Measurements from ENCODE around the gene TSHZ2. TPM values are rescaled to one million over a fixed set of nuclear protein-coding genes. Genes with fewer than 3 reads are reported as not detected.

Gene TSHZ2
- polyA plus RNA-seq, 1 donor = 10.7 TPM

GRCh38 chr20:53072923-53073579, 100.9 kb downstream of the TSHZ2 start:
- H3K27ac ChIP-seq (ENCODE audit: low read length) = no peak overlapping the region
- 88% methylated on average over 1 of the region's 1 CpG for WGBS (ENCODE audit: insufficient coverage, low lambda C conversion rate)
- H3K4me1 ChIP-seq (ENCODE audit: control insufficient read depth, insufficient read depth, low read length) = no peaks in the 10 kb centered on the region
- DNase-seq = no peak
- H3K36me3 ChIP-seq (ENCODE audit: control insufficient read depth, insufficient read depth, low read length) = no peaks in the 10 kb centered on the region
- H3K4me3 ChIP-seq (ENCODE audit: low read length) = no peak overlapping the region
- no peaks in the 10 kb centered on the region for H3K9me3 ChIP-seq (ENCODE audit: control insufficient read depth, low read depth, low read length)
- no peaks in the 10 kb centered on the region for H3K27me3 ChIP-seq (ENCODE audit: control insufficient read depth, insufficient read depth, low read length)

GRCh38 chr20:53073636-53074415, 101.7 kb downstream of the TSHZ2 start:
- no peaks in the 10 kb centered on the region for H3K9me3 ChIP-seq (ENCODE audit: control insufficient read depth, low read depth, low read length)
- WGBS (ENCODE audit: insufficient coverage, low lambda C conversion rate) = 82% methylated on average over 3 of the region's 4 CpGs
- no peak overlapping the region for H3K27ac ChIP-seq (ENCODE audit: low read length)
- H3K36me3 ChIP-seq (ENCODE audit: control insufficient read depth, insufficient read depth, low read length) = no peaks in the 10 kb centered on the region
- H3K27me3 ChIP-seq (ENCODE audit: control insufficient read depth, insufficient read depth, low read length) = no peaks in the 10 kb centered on the region
- no peak overlapping the region for H3K4me3 ChIP-seq (ENCODE audit: low read length)
- no peak for DNase-seq
- H3K4me1 ChIP-seq (ENCODE audit: control insufficient read depth, insufficient read depth, low read length) = no peaks in the 10 kb centered on the region

DNA sequence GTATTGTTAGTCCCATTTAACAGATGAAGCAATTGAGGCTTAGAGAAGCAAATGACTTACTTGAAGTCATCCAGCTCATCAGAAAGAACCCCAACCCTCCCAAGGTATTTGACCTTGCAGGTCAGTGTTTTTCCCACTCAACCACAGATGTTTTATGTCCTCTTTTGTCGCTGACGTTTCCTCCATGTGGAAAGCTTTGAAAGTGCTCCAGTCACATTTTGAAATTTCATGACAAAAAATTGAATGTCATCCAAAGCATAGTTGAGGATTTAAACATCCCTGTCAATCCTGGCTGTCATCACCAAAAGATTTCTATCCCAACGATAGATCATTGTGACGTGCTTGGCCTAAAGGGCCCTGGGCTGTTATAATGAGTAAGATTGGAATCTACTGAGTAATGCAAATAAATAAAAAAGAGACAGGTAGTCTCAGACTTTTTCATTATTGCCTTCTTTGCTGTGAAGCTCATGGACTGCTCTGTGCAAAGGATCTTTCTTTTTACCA, 102.7 kb downstream of the TSHZ2 start:
- 76% methylated on average over 3 of the region's 4 CpGs for WGBS (ENCODE audit: insufficient coverage, low lambda C conversion rate)
- Histone ChIP-seq H3K36me3 (ENCODE audit: control insufficient read depth, insufficient read depth, low read length) (no peaks in the 10 kb centered on the region), H3K4me1 (ENCODE audit: control insufficient read depth, insufficient read depth, low read length) (no peaks in the 10 kb centered on the region), H3K27me3 (ENCODE audit: control insufficient read depth, insufficient read depth, low read length) (no peaks in the 10 kb centered on the region), H3K27ac (ENCODE audit: low read length) (no peak overlapping the region), H3K9me3 (ENCODE audit: control insufficient read depth, low read depth, low read length) (no peaks in the 10 kb centered on the region), H3K4me3 (ENCODE audit: low read length) (no peak overlapping the region)
- no peak for DNase-seq

DNA sequence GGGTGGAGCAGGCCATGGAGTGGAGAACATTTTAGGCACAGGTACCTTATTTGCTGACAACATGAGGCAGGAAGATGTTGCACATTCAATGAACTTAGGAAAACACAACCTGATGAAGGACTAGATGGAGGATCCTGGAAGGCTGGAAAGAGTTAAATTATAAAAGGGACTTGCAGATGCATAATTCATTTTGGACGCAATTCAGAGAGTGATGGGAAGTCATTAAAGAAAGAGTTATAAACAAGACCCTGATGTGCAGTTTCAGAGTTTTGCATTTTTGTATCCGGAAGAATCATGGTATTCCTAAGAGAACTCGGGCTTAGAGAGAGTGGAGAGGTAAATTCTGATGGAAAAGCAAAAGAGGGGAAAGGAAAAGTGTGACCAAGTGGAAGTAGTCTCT, 104.5 kb downstream of the TSHZ2 start:
- 92% methylated on average over 2 of the region's 3 CpGs for WGBS (ENCODE audit: insufficient coverage, low lambda C conversion rate)
- Histone ChIP-seq H3K4me3 (ENCODE audit: low read length) (no peak overlapping the region), H3K27ac (ENCODE audit: low read length) (no peak overlapping the region), H3K27me3 (ENCODE audit: control insufficient read depth, insufficient read depth, low read length) (no peaks in the 10 kb centered on the region), H3K4me1 (ENCODE audit: control insufficient read depth, insufficient read depth, low read length) (no peaks in the 10 kb centered on the region), H3K36me3 (ENCODE audit: control insufficient read depth, insufficient read depth, low read length) (no peaks in the 10 kb centered on the region), H3K9me3 (ENCODE audit: control insufficient read depth, low read depth, low read length) (no peaks in the 10 kb centered on the region)
- no peak for DNase-seq

GRCh38 chr20:53077373-53078205, 105.4 kb downstream of the TSHZ2 start:
- Histone ChIP-seq H3K27me3 (ENCODE audit: control insufficient read depth, insufficient read depth, low read length) (no peaks in the 10 kb centered on the region), H3K27ac (ENCODE audit: low read length) (no peak overlapping the region), H3K4me3 (ENCODE audit: low read length) (no peak overlapping the region), H3K9me3 (ENCODE audit: control insufficient read depth, low read depth, low read length) (no peaks in the 10 kb centered on the region), H3K36me3 (ENCODE audit: control insufficient read depth, insufficient read depth, low read length) (no peaks in the 10 kb centered on the region), H3K4me1 (ENCODE audit: control insufficient read depth, insufficient read depth, low read length) (no peaks in the 10 kb centered on the region)
- 57% methylated on average over 4 of the region's 8 CpGs for WGBS (ENCODE audit: insufficient coverage, low lambda C conversion rate)
- DNase-seq = no peak

GRCh38 chr20:53078761-53079160, 106.6 kb downstream of the TSHZ2 start:
- Histone ChIP-seq H3K4me1 (ENCODE audit: control insufficient read depth, insufficient read depth, low read length) (no peaks in the 10 kb centered on the region), H3K9me3 (ENCODE audit: control insufficient read depth, low read depth, low read length) (no peaks in the 10 kb centered on the region), H3K36me3 (ENCODE audit: control insufficient read depth, insufficient read depth, low read length) (no peaks in the 10 kb centered on the region), H3K4me3 (ENCODE audit: low read length) (no peak overlapping the region), H3K27me3 (ENCODE audit: control insufficient read depth, insufficient read depth, low read length) (no peaks in the 10 kb centered on the region), H3K27ac (ENCODE audit: low read length) (no peak overlapping the region)
- WGBS (ENCODE audit: insufficient coverage, low lambda C conversion rate) = 77% methylated on average over 3 of the region's 4 CpGs
- DNase-seq = no peak

GRCh38 chr20:53079261-53079691, 107.1 kb downstream of the TSHZ2 start:
- Histone ChIP-seq H3K27ac (ENCODE audit: low read length) (no peak overlapping the region), H3K36me3 (ENCODE audit: control insufficient read depth, insufficient read depth, low read length) (no peaks in the 10 kb centered on the region), H3K27me3 (ENCODE audit: control insufficient read depth, insufficient read depth, low read length) (no peaks in the 10 kb centered on the region), H3K9me3 (ENCODE audit: control insufficient read depth, low read depth, low read length) (no peaks in the 10 kb centered on the region), H3K4me3 (ENCODE audit: low read length) (no peak overlapping the region), H3K4me1 (ENCODE audit: control insufficient read depth, insufficient read depth, low read length) (no peaks in the 10 kb centered on the region)
- WGBS (ENCODE audit: insufficient coverage, low lambda C conversion rate) = no CpG with 5 or more reads among the region's 6 CpGs
- no peak for DNase-seq

DNA sequence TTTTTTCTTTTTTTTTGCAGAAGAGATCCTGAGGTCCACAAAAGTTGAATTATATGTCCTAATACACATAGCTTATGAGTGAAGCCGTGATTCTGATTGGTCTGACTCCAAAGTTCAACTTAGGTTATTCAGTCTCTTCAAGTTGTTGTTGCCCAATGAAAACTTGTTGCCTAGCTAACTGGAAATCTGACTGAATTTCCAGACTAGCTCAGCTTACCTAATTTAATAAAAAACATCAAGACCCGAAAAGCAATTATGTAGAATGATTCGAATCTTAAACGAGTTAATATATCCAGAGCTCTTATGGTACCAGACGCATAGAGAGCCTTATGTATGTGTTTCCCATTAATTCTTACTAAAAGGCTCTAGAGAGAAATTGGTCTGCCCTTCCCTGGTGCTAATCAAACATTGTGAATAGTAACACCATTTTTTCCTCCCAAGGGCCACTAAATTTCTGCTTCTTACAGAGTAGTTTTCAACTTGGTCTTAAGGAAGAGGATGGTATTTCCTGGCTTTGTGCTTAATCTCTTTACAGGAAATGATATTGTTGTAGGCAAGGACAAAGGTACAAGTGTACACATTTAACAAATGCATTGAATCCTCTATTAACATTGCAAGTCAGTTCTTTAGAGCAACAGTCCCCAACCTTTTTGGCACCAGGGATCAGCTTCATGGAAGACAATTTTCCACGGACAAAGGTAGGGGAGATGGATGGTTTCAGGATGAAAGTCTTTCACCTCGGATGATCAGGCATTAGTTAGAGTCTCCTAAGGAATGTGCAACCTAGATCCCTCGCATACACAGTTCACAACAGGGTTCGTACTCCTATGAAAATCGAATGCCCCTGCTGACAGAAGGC, 107.9 kb downstream of the TSHZ2 start:
- DNase-seq = no peak
- H3K4me3 ChIP-seq (ENCODE audit: low read length) = no peak overlapping the region
- no peaks in the 10 kb centered on the region for H3K9me3 ChIP-seq (ENCODE audit: control insufficient read depth, low read depth, low read length)
- WGBS (ENCODE audit: insufficient coverage, low lambda C conversion rate) = 100% methylated on average over 3 of the region's 10 CpGs
- no peaks in the 10 kb centered on the region for H3K4me1 ChIP-seq (ENCODE audit: control insufficient read depth, insufficient read depth, low read length)
- H3K36me3 ChIP-seq (ENCODE audit: control insufficient read depth, insufficient read depth, low read length) = no peaks in the 10 kb centered on the region
- H3K27ac ChIP-seq (ENCODE audit: low read length) = no peak overlapping the region
- no peaks in the 10 kb centered on the region for H3K27me3 ChIP-seq (ENCODE audit: control insufficient read depth, insufficient read depth, low read length)

DNA sequence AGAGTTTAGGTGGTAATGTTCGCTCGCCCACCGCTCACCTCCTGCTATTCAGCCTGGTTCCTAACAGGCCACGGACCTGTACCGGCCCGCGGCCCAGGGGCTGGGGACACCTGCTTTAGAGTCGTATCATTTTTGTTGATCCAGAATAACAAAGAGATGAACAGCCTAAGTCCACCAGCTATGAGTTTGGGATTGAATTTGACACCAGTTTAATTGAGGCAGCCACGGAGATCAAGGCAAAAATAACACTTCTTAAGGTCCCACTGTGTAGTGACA, 108.5 kb downstream of the TSHZ2 start:
- WGBS (ENCODE audit: insufficient coverage, low lambda C conversion rate) = no CpG with 5 or more reads among the region's 9 CpGs
- H3K4me3 ChIP-seq (ENCODE audit: low read length) = no peak overlapping the region
- H3K27ac ChIP-seq (ENCODE audit: low read length) = no peak overlapping the region
- no peaks in the 10 kb centered on the region for H3K36me3 ChIP-seq (ENCODE audit: control insufficient read depth, insufficient read depth, low read length)
- H3K27me3 ChIP-seq (ENCODE audit: control insufficient read depth, insufficient read depth, low read length) = no peaks in the 10 kb centered on the region
- H3K9me3 ChIP-seq (ENCODE audit: control insufficient read depth, low read depth, low read length) = no peaks in the 10 kb centered on the region
- no peaks in the 10 kb centered on the region for H3K4me1 ChIP-seq (ENCODE audit: control insufficient read depth, insufficient read depth, low read length)
- DNase-seq = no peak

Measured in large intestine (tissue), 3 donors.